HEK293 (cell line): ENCODE results near the gene SCRN1.

ENCODE experiments used
- CTCF ChIA-PET: fragments of 350-600 bp; formaldehyde crosslinking; extraction: SDS; loops from one replicate; lab custom pipeline; 2021; ENCODE audit warnings: antibody characterized with exemption; lab: Yijun Ruan, JAX
- POLR2A ChIA-PET: fragments of 300-600 bp; formaldehyde crosslinking; extraction: SDS; loops from one replicate; lab custom pipeline; 2020; ENCODE audit warnings: antibody characterized with exemption, inconsistent platforms; lab: Yijun Ruan, JAX
- H3K27ac ChIP-seq: fragments of 200-500 bp; sonication (Bioruptor generic); 2 replicates; pipeline ENCODE4 v1.5.1; 2014; ENCODE audit warnings: low read depth, low read length, control low read depth, inconsistent platforms; ENCODE audit errors: extremely low read depth
- H3K36me3 ChIP-seq, 2 experiments: fragments of 200-500 bp in 1 of 2; sonication (Bioruptor generic) in 1 of 2; 1 replicate in 1 of 2; 2 replicates in 1 of 2; pipeline ENCODE4 v1.5.1; 2014 to 2017; ENCODE audit warnings: inconsistent platforms in 2 of 2, low read length in 2 of 2; ENCODE audit not compliant: control insufficient read depth in 2 of 2, insufficient read depth in 1 of 2
- H3K4me1 ChIP-seq: fragments of 200-500 bp; sonication (Bioruptor generic); 2 replicates; pipeline ENCODE4 v1.5.1; 2014; ENCODE audit warnings: mild to moderate bottlenecking, low read length, inconsistent platforms; ENCODE audit not compliant: control insufficient read depth, insufficient read depth
- H3K4me3 ChIP-seq: 2 replicates; pipeline ENCODE4 v1.5.1; 2011; ENCODE audit warnings: low read depth, mild to moderate bottlenecking, control low read depth, low read length, moderate library complexity
- H3K9me3 ChIP-seq: fragments of 200-500 bp; sonication (Bioruptor generic); 2 replicates; pipeline ENCODE4 v1.5.1; 2014; ENCODE audit warnings: low read depth, low read length, inconsistent platforms; ENCODE audit not compliant: control insufficient read depth, insufficient read depth
- FEZF1 ChIP-seq: fragments of 450-650 bp; formaldehyde crosslinking; IDR thresholded peaks from 2 replicates; pipeline ENCODE4 v1.5.1; 2016; ENCODE audit warnings: missing biosample characterization, missing genetic modification characterization
- GLIS2 ChIP-seq: fragments of 450-650 bp; formaldehyde crosslinking; IDR thresholded peaks from 2 replicates; pipeline ENCODE4 v1.5.1; 2016; ENCODE audit warnings: missing biosample characterization, missing genetic modification characterization
- KLF8 ChIP-seq: fragments of 450-650 bp; formaldehyde crosslinking; IDR thresholded peaks from 2 replicates; pipeline ENCODE4 v1.5.1; 2016; ENCODE audit warnings: missing biosample characterization, missing genetic modification characterization
- SP2 ChIP-seq: fragments of 450-650 bp; formaldehyde crosslinking; IDR thresholded peaks from 2 replicates; pipeline ENCODE4 v1.5.1; 2016; ENCODE audit warnings: missing biosample characterization, missing genetic modification characterization
- ZBTB20 ChIP-seq: fragments of 450-650 bp; formaldehyde crosslinking; IDR thresholded peaks from 2 replicates; pipeline ENCODE4 v1.5.1; 2016; ENCODE audit warnings: missing biosample characterization, missing genetic modification characterization
- ZBTB8A ChIP-seq: fragments of 450-650 bp; formaldehyde crosslinking; IDR thresholded peaks from 2 replicates; pipeline ENCODE4 v1.5.1; 2016; ENCODE audit warnings: missing biosample characterization, missing genetic modification characterization
- ZNF140 ChIP-seq: fragments of 450-650 bp; formaldehyde crosslinking; IDR thresholded peaks from 2 replicates; pipeline ENCODE4 v1.5.1; 2016; ENCODE audit warnings: missing biosample characterization, missing genetic modification characterization
- ZNF16 ChIP-seq: fragments of 450-650 bp; formaldehyde crosslinking; IDR thresholded peaks from 2 replicates; pipeline ENCODE4 v1.5.1; 2016; ENCODE audit warnings: low read depth, missing biosample characterization, missing genetic modification characterization
- ZNF174 ChIP-seq: fragments of 450-650 bp; formaldehyde crosslinking; IDR thresholded peaks from 2 replicates; pipeline ENCODE4 v1.5.0; 2017; ENCODE audit warnings: missing biosample characterization, mild to moderate bottlenecking, missing genetic modification characterization
- ZNF211 ChIP-seq: fragments of 450-650 bp; formaldehyde crosslinking; IDR thresholded peaks from 2 replicates; pipeline ENCODE4 v1.5.1; 2016; ENCODE audit warnings: low read depth, missing biosample characterization, missing genetic modification characterization
- ZNF221 ChIP-seq: fragments of 450-650 bp; formaldehyde crosslinking; IDR thresholded peaks from 2 replicates; pipeline ENCODE4 v1.5.1; 2017; ENCODE audit warnings: missing biosample characterization, missing genetic modification characterization, borderline replicate concordance
- ZNF223 ChIP-seq: fragments of 450-650 bp; formaldehyde crosslinking; IDR thresholded peaks from 2 replicates; pipeline ENCODE4 v1.5.1; 2016; ENCODE audit warnings: missing biosample characterization, missing genetic modification characterization
- ZNF354C ChIP-seq: fragments of 450-650 bp; formaldehyde crosslinking; IDR thresholded peaks from 2 replicates; pipeline ENCODE4 v1.5.1; 2016; ENCODE audit warnings: missing biosample characterization, missing genetic modification characterization, low read depth, borderline replicate concordance
- ZNF391 ChIP-seq: fragments of 450-650 bp; formaldehyde crosslinking; IDR thresholded peaks from 2 replicates; pipeline ENCODE4 v1.5.1; 2016; ENCODE audit warnings: low read depth, missing biosample characterization, missing genetic modification characterization, borderline replicate concordance
- ZNF404 ChIP-seq: fragments of 450-650 bp; formaldehyde crosslinking; IDR thresholded peaks from 2 replicates; pipeline ENCODE4 v1.5.1; 2017; ENCODE audit warnings: missing biosample characterization, missing genetic modification characterization
- ZNF48 ChIP-seq: fragments of 450-650 bp; formaldehyde crosslinking; IDR thresholded peaks from 2 replicates; pipeline ENCODE4 v1.5.1; 2016; ENCODE audit warnings: missing biosample characterization, missing genetic modification characterization
- ZNF521 ChIP-seq: fragments of 450-650 bp; formaldehyde crosslinking; IDR thresholded peaks from 2 replicates; pipeline ENCODE4 v1.5.1; 2017; ENCODE audit warnings: missing biosample characterization, mild to moderate bottlenecking, missing genetic modification characterization
- ZNF530 ChIP-seq: fragments of 450-650 bp; formaldehyde crosslinking; IDR thresholded peaks from 2 replicates; pipeline ENCODE4 v1.5.1; 2016; ENCODE audit warnings: low read depth, missing biosample characterization, missing genetic modification characterization
- ZNF561 ChIP-seq: fragments of 450-650 bp; IDR thresholded peaks from 2 replicates; pipeline ENCODE4 v1.5.1; 2018; ENCODE audit warnings: missing biosample characterization, missing genetic modification characterization, borderline replicate concordance
- ZNF664 ChIP-seq: fragments of 450-650 bp; formaldehyde crosslinking; IDR thresholded peaks from 2 replicates; pipeline ENCODE4 v1.5.1; 2016; ENCODE audit warnings: missing biosample characterization, missing genetic modification characterization
- ZNF677 ChIP-seq: fragments of 450-650 bp; IDR thresholded peaks from 2 replicates; pipeline ENCODE4 v1.5.0; 2018; ENCODE audit warnings: missing biosample characterization, mild to moderate bottlenecking, missing genetic modification characterization, moderate library complexity
- ZNF76 ChIP-seq: fragments of 450-650 bp; formaldehyde crosslinking; IDR thresholded peaks from 2 replicates; pipeline ENCODE4; 2016; ENCODE audit warnings: low read depth, missing biosample characterization, missing genetic modification characterization, borderline replicate concordance
- ZNF768 ChIP-seq: fragments of 450-650 bp; formaldehyde crosslinking; IDR thresholded peaks from 2 replicates; pipeline ENCODE4 v1.5.1; 2018; ENCODE audit warnings: missing biosample characterization, mild to moderate bottlenecking, missing genetic modification characterization
- TF ChIP-seq, protein P1 (sequence below): fragments of 450-650 bp; formaldehyde crosslinking; IDR thresholded peaks from 2 replicates; pipeline ENCODE4 v1.5.1; 2016; ENCODE audit warnings: missing biosample characterization, missing genetic modification characterization
- TF ChIP-seq, protein P2 (sequence below): fragments of 450-650 bp; formaldehyde crosslinking; IDR thresholded peaks from 2 replicates; pipeline ENCODE4 v1.5.1; 2016; ENCODE audit warnings: missing biosample characterization, missing genetic modification characterization
- TF ChIP-seq, protein P3 (sequence below): fragments of 450-650 bp; formaldehyde crosslinking; optimal IDR thresholded peaks from 2 replicates; pipeline ENCODE3; 2016; ENCODE audit warnings: missing biosample characterization, mild to moderate bottlenecking, missing genetic modification characterization
- TF ChIP-seq, protein P4 (sequence below): fragments of 450-650 bp; formaldehyde crosslinking; IDR thresholded peaks from 2 replicates; pipeline ENCODE4 v1.5.1; 2016; ENCODE audit warnings: missing biosample characterization, missing genetic modification characterization, low read depth
- TF ChIP-seq, protein P5 (sequence below): fragments of 450-650 bp; formaldehyde crosslinking; IDR thresholded peaks from 2 replicates; pipeline ENCODE4 v1.5.1; 2017; ENCODE audit warnings: missing biosample characterization, missing genetic modification characterization
- TF ChIP-seq, protein P6 (sequence below): fragments of 450-650 bp; formaldehyde crosslinking; IDR thresholded peaks from 2 replicates; pipeline ENCODE4 v1.5.1; 2017; ENCODE audit warnings: missing biosample characterization, missing genetic modification characterization

The SCRN1 gene

DNA sequence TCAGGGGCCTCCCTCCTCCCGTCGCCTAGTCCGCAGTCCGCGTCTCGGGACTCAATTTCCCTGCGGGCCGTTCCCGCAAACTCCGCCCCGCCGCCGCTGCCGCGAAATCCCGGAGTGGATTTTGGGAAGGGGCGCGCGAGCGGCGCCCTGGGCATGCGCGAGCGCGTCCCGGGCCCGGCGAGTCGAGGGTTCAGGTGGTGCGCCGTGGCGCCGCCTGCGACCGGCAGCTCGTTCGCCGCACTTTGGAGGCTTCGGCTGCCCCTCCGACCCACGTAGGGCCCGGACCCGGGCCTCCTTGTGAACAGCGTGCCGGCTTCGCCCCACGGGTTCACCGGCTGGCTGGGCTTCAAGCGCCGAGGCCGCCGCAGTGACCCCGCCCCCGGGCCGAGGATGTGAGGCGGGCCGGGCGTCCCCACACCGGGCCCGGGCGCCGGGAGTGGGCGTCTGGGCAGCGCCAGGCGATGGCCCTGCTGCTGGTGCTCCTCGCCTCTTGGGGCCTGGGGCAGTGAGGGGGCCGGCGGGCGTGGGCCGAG lies 38.7 kb upstream of the SCRN1 start, which contains the start of gene PLEKHA8:
TSS of gene PLEKHA8 (plus strand) at position 197 of the 533 bp plus-strand sequence. CDS start 351 bp downstream, outside the sequence.
- H3K4me3 ChIP-seq: peak within 1 kb of the TSS; percentile 88
- peak within 1 kb of the TSS; percentile 76 for H3K27ac ChIP-seq
- CTCF ChIA-PET: interaction anchor here (0.5 to 2.0 kb wide), 3 partner anchors 9 to 69 kb away, joined by 3 to 5 read pairs (median 3); no protein-coding TSS in a partner anchor
- H3K36me3 ChIP-seq: no peaks in the 10 kb centered on the region; a peak in 1 of 3 replicates
- peaks cover 14% of the 10 kb centered on the region for H3K4me1 ChIP-seq
- no peaks in the 10 kb centered on the region for H3K9me3 ChIP-seq
- POLR2A ChIA-PET: interaction anchor here (1.1 to 1.7 kb wide), 4 partner anchors 9 to 40 kb away, joined by 3 to 12 read pairs (median 3); no protein-coding TSS in a partner anchor
- no peak for TF ChIP-seq ZNF16 (tag by site-specific recombination)
- TF ChIP-seq ZNF530 (tag by site-specific recombination): no peak
- no peak for TF ChIP-seq ZNF404 (tag by site-specific recombination)
- no peak for TF ChIP-seq GLIS2
- no peak for TF ChIP-seq ZNF677 (tag by site-specific recombination)
- no peak for TF ChIP-seq ZNF768 (tag by site-specific recombination)
- TF ChIP-seq ZNF211 (tag by site-specific recombination): no peak
- no peak for TF ChIP-seq FEZF1 (tag by site-specific recombination)
- peak; percentile 61; the same call in 1 of the 2 replicates for TF ChIP-seq ZNF561 (tag by site-specific recombination)
- no peak for TF ChIP-seq ZNF48 (tag by site-specific recombination)
- TF ChIP-seq ZBTB20: peak; percentile 86
- TF ChIP-seq, protein P1, sequence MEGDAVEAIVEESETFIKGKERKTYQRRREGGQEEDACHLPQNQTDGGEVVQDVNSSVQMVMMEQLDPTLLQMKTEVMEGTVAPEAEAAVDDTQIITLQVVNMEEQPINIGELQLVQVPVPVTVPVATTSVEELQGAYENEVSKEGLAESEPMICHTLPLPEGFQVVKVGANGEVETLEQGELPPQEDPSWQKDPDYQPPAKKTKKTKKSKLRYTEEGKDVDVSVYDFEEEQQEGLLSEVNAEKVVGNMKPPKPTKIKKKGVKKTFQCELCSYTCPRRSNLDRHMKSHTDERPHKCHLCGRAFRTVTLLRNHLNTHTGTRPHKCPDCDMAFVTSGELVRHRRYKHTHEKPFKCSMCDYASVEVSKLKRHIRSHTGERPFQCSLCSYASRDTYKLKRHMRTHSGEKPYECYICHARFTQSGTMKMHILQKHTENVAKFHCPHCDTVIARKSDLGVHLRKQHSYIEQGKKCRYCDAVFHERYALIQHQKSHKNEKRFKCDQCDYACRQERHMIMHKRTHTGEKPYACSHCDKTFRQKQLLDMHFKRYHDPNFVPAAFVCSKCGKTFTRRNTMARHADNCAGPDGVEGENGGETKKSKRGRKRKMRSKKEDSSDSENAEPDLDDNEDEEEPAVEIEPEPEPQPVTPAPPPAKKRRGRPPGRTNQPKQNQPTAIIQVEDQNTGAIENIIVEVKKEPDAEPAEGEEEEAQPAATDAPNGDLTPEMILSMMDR (tag by site-specific recombination): no peak
- no peak for TF ChIP-seq ZNF140 (tag by site-specific recombination)
- TF ChIP-seq, protein P2, sequence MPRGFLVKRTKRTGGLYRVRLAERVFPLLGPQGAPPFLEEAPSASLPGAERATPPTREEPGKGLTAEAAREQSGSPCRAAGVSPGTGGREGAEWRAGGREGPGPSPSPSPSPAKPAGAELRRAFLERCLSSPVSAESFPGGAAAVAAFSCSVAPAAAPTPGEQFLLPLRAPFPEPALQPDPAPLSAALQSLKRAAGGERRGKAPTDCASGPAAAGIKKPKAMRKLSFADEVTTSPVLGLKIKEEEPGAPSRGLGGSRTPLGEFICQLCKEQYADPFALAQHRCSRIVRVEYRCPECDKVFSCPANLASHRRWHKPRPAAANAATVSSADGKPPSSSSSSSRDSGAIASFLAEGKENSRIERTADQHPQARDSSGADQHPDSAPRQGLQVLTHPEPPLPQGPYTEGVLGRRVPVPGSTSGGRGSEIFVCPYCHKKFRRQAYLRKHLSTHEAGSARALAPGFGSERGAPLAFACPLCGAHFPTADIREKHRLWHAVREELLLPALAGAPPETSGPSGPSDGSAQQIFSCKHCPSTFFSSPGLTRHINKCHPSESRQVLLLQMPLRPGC: no peak
- peak; percentile 46; the same call in 1 of the 2 replicates for TF ChIP-seq SP2 (tag by site-specific recombination)
- TF ChIP-seq, protein P3, sequence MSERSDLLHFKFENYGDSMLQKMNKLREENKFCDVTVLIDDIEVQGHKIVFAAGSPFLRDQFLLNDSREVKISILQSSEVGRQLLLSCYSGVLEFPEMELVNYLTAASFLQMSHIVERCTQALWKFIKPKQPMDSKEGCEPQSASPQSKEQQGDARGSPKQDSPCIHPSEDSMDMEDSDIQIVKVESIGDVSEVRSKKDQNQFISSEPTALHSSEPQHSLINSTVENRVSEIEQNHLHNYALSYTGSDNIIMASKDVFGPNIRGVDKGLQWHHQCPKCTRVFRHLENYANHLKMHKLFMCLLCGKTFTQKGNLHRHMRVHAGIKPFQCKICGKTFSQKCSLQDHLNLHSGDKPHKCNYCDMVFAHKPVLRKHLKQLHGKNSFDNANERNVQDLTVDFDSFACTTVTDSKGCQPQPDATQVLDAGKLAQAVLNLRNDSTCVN: peak; percentile 84
- no peak for TF ChIP-seq ZNF223 (tag by site-specific recombination)
- no peak for TF ChIP-seq ZNF221 (tag by site-specific recombination)
- no peak for TF ChIP-seq ZNF174
- TF ChIP-seq, protein P4, sequence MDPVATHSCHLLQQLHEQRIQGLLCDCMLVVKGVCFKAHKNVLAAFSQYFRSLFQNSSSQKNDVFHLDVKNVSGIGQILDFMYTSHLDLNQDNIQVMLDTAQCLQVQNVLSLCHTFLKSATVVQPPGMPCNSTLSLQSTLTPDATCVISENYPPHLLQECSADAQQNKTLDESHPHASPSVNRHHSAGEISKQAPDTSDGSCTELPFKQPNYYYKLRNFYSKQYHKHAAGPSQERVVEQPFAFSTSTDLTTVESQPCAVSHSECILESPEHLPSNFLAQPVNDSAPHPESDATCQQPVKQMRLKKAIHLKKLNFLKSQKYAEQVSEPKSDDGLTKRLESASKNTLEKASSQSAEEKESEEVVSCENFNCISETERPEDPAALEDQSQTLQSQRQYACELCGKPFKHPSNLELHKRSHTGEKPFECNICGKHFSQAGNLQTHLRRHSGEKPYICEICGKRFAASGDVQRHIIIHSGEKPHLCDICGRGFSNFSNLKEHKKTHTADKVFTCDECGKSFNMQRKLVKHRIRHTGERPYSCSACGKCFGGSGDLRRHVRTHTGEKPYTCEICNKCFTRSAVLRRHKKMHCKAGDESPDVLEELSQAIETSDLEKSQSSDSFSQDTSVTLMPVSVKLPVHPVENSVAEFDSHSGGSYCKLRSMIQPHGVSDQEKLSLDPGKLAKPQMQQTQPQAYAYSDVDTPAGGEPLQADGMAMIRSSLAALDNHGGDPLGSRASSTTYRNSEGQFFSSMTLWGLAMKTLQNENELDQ (tag by site-specific recombination): no peak
- TF ChIP-seq ZNF664 (tag by site-specific recombination): no peak
- 0 out of 2 replicates have a peak, but pooled peaks have one; percentile 57 for TF ChIP-seq KLF8 (tag by site-specific recombination)
- peak; percentile 94 for TF ChIP-seq ZBTB8A (tag by site-specific recombination)
- TF ChIP-seq, protein P5, sequence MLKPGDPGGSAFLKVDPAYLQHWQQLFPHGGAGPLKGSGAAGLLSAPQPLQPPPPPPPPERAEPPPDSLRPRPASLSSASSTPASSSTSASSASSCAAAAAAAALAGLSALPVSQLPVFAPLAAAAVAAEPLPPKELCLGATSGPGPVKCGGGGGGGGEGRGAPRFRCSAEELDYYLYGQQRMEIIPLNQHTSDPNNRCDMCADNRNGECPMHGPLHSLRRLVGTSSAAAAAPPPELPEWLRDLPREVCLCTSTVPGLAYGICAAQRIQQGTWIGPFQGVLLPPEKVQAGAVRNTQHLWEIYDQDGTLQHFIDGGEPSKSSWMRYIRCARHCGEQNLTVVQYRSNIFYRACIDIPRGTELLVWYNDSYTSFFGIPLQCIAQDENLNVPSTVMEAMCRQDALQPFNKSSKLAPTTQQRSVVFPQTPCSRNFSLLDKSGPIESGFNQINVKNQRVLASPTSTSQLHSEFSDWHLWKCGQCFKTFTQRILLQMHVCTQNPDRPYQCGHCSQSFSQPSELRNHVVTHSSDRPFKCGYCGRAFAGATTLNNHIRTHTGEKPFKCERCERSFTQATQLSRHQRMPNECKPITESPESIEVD (tag by site-specific recombination): no peak
- TF ChIP-seq ZNF521 (tag by site-specific recombination): no peak
- no peak for TF ChIP-seq ZNF391 (tag by site-specific recombination)
- TF ChIP-seq, protein P6, sequence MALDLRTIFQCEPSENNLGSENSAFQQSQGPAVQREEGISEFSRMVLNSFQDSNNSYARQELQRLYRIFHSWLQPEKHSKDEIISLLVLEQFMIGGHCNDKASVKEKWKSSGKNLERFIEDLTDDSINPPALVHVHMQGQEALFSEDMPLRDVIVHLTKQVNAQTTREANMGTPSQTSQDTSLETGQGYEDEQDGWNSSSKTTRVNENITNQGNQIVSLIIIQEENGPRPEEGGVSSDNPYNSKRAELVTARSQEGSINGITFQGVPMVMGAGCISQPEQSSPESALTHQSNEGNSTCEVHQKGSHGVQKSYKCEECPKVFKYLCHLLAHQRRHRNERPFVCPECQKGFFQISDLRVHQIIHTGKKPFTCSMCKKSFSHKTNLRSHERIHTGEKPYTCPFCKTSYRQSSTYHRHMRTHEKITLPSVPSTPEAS (tag by site-specific recombination): no peak
- peak; percentile 68; the same call in 1 of the 2 replicates for TF ChIP-seq ZNF76
- no peak for TF ChIP-seq ZNF354C (tag by site-specific recombination)
